K562 (cell line): ENCODE results near the gene RPL22L1. TPM values are rescaled to one million over a fixed set of nuclear protein-coding genes. Genes with fewer than 3 reads are reported as not detected.

Experiments used
- CBFB ChIP-seq: sonication (generic); formaldehyde crosslinking; IDR thresholded peaks from 2 replicates; pipeline ENCODE4 v1.4.0; 2020; ENCODE audit warnings: mild to moderate bottlenecking, missing genetic modification reagents
- ELF1 ChIP-seq: fragments of 200-800 bp; sonication (Bioruptor generic); IDR thresholded peaks from 2 replicates; pipeline ENCODE4 v1.6.1; 2016; ENCODE audit warnings: missing genetic modification characterization, missing compliant biosample characterization
- ZNF318 ChIP-seq, 2 experiments: fragments of 450-650 bp; IDR thresholded peaks; 2 replicates each; pipeline ENCODE4 v1.6.1; 2016; ENCODE audit warnings: mild to moderate bottlenecking in 2 of 2, borderline replicate concordance in 1 of 2, low read depth in 1 of 2, moderate library complexity in 1 of 2
- polyA plus RNA-seq, 8 experiments: library from polyadenylated mRNA; depleted of rRNA in 4 of 8; stranded (reverse) in 5 of 8; unstranded in 3 of 8; fragments of >200 nt; fragmentation: Nextera tagmentation in 2 of 8; fragmentation: Illumina TruSeq in 1 of 8; extraction: Ambion mirVana in 2 of 8; extraction: Trizol in 1 of 8; gene quantifications; 2 replicates each; pipeline versions ENCODE4 v1.2.1 to v1.2.3, GENCODE V29; 2011 to 2014; ENCODE audit warnings: inconsistent platforms in 1 of 8, missing spikeins in 1 of 8
- total RNA-seq, 7 experiments: library from RNA; depleted of rRNA in 6 of 7; stranded (reverse); fragments of >200 nt in 6 of 7; fragmentation: Illumina TruSeq in 2 of 7; extraction: Trizol in 2 of 7; gene quantifications; 2 replicates each; pipeline versions ENCODE4 v1.2.1 to v1.2.3, GENCODE V29; 2011 to 2021; ENCODE audit warnings: low replicate concordance in 1 of 7

Gene RPL22L1
- total and polyA plus RNA-seq, 9 of the 15 experiments (the other 6 are each of a cell fraction or from before 2014, with no cell fraction given), result 53.9 to 198 (median 108) TPM

- TF ChIP-seq ZNF318 (IDR thresholded peaks at IDR 0.05; ENCODE audit: borderline replicate concordance in 1 of 2, low read depth in 1 of 2), result no peak
- no peak for TF ChIP-seq ELF1 (tag)
- no peak for TF ChIP-seq CBFB (CRISPR knock-in tag)
Observed at GRCh38 chr3:170864525-170865208, 5.3 kb downstream of the RPL22L1 start (continued).
